ENCODE data around the gene C1orf21.

The C1orf21 gene

DNA sequence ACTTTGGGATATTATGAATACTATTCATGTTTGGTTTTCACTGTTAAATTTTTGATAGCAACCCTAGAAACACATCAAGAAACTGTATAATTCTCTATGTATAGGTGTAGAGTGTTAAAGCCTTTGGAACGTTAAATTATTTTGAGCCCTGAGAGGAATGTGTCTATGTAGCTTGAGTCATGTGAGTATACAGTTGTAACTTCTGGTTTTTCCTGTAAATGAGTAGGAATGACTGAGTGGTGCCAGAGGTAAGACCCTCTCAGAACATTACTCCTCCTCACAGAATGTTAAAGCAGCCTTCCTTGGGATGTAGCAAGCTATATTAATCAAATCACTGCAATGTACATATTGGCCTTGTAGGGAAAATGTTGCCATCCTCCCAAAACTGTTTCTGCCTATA lies 69.0 kb downstream of the C1orf21 start:
- peak; percentile 19 to 50 for DNase-seq

DNA sequence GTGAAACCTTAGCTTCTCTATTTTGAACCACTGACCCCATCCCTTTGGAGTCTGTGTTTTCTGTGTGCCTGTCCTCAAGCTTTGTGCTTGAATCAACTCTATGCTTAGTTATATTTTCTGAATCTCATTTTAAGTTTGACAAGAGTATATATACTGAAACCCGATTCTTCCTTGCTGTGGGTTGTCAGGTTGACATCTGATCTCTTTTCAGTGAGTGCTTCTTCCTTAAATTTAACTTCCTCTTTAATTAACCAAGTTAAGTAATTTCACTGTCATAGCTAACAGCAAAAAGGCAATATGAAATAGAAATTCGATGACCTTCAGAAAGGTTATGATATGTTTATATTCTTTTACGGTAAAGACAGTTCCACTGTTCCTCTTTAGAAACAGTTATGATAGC lies 69.4 kb downstream of the C1orf21 start:
- peak; percentile 61 to 78 for DNase-seq

DNA sequence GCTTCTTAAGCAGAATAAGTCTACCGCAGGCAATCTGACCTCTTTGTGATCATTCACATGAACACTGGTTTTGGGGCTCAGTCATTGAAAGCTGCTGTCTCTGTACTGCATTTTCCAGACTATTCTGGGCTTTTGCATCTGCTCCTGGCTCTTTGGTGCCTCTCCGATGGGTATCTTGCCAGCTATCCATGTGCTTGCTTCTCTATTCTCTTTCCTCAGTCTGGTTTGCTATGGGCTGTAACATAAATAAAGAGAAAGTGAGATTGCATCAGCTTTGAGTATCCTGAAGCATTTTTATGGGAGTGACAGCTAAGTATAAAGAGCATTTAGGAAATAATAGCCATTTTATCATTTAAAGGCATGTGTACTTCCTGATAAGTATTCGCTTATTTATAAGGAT lies 70.7 kb downstream of the C1orf21 start:
- DNase-seq, result no peak

DNA sequence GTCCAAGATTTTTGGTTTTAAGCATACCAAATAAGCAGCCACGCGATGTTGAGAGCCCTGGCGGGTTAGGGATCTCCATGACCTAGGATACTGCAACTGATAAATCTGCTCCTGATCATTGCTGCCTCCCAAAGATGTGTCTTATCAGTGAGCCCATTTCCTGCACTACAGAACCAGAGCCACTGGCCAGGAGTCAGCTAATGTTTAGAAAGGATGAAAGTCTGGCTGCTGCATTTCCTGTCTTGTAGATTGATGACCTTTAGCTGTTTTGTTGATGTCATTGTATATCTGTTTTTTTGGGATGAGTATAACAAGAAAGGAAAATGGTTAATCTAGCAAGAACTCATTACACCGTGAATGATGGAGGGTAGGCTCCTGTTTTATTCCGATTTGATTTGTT lies 74.5 kb downstream of the C1orf21 start:
- no peak for DNase-seq

DNA sequence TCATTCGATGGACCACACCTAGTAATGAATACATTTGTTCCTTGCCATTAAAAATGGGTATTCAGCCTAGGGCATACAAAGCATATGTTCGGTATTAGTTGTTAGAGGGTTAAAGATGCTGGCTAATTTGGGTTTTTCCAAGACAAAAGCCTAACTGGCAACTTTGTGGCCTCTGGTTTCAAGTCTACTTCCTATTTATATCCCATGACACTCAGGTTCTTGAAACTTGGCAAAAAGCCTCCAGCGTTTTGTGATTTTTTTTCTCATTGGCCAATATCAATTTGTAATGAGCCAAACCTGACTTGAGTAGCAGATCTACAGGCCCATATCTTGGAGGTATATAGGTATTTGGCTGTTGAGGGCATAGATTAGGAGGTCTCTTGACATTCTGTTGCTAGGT lies 75.3 kb downstream of the C1orf21 start:
- DNase-seq, result peak; percentile 69 to 72

DNA sequence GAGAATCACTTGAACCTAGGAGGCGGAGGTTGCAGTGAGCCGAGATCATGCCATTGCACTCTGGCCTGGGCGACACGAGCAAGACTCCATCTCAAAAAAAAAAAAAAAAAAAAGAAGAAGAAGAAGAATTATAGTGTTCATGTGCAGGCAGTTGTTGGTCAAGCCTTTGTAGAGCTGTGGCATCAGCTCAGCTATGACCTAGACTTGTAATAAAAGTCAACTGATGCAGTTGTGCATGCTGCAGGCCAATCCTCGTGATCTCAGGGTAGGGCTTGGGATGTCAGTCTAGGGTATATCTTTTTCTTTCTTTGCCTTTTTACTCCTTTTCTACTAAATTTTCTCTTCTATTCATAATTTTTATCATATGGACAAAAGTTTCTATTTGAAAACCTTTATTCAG lies 76.2 kb downstream of the C1orf21 start:
- peak in 1 of 2 donors; percentile 31 for DNase-seq

DNA sequence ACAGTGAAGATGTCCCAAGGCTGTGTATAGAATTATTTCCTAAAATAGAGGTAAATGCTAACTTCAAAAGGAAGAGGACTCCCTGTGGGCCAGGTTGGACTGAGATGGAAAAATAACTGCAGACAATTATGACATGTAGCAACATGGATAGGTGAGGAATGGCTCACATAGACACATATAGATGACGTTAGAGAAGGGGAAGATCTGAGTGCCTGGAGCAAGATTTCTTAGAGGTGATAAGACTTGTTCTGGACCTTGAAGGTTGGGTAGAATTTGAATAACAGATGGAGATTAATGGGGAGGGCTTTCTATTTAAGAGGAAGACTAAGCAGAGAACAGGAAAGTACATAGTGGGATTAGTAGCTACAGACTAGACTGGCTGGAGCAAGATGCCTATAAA lies 76.9 kb downstream of the C1orf21 start:
- DNase-seq, result no peak

DNA sequence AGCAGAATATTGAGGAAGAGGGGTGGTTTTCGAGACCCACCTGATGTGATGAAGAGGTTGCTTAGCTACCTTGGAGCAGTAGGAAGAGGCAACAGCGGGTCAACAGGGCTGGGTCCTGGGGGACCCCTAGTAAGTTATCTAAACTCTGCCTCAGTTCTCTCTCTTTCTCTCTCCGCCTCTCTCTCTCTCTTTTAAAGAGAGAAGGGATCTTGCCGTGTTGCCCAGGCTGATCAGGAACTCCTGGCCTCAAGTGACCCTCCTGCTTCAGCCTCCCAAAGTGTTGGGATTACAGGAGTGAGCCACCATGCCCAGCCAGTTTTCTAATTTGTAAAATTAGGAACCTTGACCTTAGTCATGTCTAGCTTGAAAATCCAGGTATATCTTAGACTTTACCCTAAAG lies 77.9 kb downstream of the C1orf21 start:
- DNase-seq, result no peak

DNA sequence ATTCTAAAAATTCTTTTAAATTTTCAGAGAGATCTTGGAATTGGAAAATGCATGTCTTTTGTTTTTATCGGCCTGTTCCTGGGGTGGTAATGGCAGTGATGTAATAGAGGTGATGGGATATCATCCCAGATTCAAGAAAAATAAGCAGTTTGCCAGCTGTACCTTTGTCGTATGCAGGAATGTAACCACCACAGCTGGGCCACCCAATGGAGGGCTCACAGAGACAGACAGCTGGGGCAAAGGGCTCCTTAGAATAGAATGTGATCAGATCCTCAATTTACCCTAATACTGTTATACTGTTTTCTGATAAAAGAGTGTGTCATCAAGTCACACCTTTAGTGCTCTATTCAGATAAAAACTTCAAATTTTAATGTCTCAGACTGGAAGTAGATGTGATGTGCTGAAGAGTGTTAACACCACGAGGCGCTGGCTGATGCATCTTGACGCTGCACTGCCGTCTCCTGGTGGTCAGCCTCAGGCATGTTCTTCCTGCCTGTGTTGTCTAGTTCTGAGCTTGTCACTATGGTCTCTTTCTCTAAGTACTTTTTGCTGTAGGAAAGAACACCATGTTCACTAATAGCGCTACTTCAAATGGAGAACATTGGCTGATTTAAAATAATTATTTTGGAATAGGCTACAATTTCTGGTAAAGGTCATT lies 78.8 kb downstream of the C1orf21 start:
- no peak for DNase-seq

DNA sequence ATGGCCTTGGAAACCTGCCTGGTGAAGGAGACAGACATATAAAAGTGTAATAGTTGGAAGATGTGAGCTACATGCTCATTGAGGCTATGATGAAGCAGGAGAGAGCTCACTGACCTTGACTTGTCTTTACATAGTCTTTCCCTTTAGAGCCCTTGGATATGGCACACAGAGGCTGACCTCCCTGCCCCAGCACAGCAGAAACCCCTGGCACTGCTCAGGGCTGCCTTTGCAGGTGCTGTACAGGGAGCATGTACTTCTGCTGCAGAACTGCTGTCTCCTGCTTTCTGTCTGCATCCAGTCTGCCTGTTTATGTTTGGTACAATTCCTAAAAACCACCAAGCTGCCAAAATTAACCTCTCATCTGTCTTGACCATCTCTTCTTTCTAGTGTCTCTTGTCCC lies 80.5 kb downstream of the C1orf21 start:
- DNase-seq, result no peak

DNA sequence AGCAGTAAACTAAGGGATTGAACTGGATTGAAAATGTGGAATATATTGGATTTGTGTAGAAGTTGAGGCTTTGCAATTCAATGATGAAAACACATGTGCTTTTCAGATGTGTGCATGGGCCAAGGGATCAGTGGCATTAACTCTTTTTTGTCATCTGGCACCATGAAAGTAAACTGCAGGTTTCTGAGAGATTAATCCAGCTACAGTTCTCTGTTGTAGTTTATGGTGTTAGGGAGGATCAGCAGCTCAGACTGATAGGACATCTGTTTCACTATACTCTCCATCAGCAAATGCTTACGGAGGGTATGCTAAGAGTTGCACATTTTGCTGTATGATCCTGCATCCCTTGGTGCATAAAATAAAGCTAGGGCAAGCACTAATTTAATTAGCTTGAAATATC lies 82.6 kb downstream of the C1orf21 start:
- no peak for DNase-seq

DNA sequence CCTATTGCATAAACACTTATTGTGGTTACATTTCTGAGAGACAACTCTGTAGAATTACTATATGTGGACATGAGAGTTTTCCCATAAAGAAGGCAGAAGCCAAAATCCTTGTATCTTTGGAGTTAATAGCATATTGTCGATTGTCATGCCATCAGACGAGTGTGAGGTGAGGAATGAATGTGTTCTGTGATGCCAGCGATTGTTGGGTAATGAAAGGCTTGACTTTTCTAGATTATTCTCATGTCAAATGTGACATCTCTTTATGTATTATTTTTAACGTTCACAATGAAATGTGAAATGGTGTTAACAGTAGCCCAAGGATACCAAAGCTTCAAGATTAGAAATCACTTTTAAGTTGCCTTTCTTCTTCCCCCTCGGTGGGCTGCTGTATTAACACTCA lies 84.9 kb downstream of the C1orf21 start:
- no peak for DNase-seq

DNA sequence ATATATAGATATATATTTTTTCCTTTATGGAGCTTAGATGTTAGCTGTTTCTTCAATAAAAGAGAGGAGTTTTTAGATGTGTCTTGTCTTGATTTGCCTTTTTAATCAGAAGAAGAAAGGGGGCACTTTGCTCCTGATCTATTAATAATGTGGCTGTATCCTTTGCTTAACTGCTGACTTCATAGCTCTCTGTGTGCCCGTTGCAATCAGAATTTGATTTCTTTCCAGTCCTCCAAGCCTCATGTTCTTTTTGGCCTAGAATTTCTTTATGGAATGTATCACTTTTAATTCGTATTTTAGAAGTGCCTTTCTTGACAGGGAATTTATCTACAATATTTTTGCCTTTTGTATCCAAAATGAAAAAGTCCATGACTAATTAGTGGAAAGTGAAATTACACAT lies 85.3 kb downstream of the C1orf21 start:
- no peak for DNase-seq

DNA sequence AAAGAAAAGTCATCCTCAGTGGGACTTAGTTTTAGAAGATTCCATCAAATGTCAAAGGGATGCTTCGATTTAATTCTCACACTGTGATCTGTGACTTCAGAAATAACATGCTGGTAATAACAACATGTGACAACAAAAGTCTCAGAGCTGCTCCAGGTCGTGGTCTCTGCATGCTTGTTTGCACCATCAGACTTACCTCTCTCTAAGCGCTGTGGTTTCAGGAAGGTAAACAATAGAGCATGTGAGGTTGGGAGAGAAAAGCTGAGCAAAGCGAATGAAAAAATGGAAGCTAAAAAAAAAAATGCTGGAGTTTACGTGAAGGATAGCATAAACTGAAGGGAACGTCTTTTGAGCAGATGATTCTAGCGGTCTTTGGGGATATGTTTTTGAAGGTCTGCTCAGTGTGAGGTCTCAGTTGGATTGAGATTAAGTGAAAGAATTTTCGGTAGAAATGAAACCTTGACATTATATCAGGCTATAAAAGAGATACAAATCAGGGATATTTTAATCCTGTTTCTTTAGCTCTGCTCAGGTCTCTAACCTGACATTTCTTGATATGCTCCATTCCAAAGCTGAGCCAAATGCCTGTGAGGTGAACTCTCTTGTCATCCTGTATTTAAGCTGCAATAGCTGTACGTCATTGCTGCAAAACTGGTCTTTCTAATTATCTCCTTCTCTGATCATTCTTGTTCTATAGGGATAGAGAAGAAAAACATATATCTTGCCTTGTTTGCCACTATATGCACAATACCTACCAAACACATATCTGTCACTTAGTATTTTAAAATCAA lies 86.5 kb downstream of the C1orf21 start:
- no peak for DNase-seq

DNA sequence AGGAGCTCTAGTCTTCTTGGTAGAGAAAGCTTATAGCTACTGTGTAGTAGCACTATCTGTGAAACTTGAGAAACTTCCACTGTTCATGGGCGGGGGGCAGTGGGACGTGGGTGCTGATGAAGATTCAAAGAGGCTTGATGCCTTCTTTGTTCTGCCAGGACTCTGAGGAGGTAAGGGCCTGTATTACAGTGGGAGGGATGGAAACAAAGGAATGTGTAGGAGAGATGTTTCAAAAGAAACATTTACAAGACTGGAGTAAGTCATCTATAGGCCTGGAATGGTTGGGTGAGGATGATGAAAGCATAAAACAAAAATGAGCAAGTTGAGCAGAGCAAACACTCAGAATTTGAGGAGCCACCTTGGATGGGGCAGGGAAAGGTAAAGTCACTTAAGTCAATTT lies 89.4 kb downstream of the C1orf21 start:
- no peak for DNase-seq

DNA sequence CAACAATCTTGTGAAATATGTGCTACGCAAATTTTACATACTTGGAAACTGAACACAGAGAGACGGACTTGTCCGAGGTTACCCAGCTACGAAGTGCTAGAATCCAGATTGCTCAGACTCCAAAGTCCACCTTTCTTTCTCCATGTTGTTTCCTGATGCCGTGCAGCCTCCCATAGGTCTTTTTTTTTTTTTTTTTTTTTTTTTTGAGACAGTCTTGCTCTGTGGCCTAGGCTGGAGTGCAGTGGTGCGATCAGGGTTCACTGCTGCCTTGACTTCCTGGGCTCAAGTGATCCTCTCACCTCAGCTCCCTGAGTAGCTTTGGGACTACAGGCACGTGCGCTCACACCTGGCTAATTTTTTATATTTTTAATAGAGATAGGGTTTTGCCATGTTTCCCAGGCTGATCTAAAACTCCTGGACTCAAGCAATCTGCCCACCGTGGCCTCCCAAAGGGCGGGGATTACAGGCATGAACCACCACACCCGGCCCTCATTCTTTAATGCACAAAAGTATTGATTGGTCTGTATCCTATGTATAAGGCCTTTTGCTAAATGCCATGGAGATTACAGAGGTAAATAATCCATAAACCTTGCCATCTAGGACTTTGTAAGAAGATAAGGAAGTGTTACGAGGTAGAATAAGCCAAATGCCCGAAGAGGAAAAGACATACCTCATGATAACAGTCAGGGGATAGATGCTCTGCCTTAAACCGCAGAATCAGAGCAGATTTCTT lies 92.8 kb downstream of the C1orf21 start:
- DNase-seq, result no peak

DNA sequence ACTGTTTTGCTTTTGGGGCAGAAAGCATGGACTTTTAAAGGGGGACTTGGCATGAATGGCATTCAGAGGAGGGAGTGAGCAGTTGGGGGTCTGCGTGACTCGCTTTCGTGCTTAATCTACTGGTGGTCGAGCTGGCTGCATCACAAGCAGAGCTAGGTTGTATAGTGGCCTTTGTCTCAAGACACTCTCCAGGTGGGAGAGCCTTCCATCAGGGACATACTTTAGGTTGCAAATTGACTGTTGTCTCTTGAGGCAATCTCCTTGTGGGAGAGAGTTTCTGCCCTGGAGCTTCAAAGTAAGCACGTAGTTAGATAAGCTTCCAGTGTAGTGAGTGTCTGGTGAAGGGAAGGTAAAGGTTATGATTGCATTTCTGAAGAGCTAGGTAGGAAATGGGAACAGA lies 93.9 kb downstream of the C1orf21 start:
- no peak for DNase-seq

DNA sequence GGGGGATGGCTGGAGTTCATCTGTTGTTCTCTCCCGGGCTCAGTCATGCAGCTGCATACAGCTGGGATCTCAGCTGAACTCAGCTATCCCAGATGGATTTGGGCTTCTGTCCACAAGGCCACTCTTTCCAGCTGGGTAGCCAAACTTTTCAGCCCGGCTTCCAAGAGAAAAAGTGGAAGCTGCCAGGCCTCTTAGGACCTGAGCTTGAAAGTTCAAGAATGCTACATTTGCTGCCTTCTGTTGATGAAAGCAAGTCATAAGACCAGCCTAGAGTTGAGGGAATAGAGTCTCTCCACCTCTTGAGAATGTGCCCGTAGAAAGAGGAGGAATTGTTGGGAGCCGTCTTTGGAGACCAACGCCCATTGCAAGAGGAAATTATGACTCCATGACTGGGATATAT lies 95.3 kb downstream of the C1orf21 start:
- DNase-seq, result no peak

DNA sequence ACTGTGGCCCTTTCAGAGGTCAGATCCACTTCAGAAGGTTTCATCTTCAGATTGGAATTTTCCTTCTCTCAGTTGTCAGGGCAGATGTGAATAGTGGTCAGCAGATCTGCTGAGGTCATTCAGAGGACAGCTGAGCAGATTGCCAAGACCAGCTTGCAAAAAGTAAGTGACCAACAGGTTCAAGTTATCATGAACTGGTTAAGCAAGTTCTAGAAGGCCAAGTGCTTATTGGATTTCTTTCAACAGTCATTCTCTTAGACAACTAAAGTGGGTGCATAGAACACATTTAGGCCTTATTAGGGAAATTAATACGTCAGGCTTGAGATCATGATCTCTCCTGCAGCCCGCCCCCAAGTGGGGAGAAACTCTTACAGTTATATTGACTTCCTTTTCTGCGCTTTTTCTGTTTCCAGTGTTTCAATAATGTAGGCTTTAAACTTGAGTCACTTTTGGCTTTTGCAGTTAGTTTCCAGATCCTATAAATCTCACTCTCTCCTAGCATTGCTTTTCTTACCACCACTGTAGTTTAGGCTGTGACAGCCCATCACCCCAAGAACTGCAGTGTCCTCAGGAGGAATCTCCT lies 96.4 kb downstream of the C1orf21 start:
- DNase-seq, result peak; percentile 72 to 75

DNA sequence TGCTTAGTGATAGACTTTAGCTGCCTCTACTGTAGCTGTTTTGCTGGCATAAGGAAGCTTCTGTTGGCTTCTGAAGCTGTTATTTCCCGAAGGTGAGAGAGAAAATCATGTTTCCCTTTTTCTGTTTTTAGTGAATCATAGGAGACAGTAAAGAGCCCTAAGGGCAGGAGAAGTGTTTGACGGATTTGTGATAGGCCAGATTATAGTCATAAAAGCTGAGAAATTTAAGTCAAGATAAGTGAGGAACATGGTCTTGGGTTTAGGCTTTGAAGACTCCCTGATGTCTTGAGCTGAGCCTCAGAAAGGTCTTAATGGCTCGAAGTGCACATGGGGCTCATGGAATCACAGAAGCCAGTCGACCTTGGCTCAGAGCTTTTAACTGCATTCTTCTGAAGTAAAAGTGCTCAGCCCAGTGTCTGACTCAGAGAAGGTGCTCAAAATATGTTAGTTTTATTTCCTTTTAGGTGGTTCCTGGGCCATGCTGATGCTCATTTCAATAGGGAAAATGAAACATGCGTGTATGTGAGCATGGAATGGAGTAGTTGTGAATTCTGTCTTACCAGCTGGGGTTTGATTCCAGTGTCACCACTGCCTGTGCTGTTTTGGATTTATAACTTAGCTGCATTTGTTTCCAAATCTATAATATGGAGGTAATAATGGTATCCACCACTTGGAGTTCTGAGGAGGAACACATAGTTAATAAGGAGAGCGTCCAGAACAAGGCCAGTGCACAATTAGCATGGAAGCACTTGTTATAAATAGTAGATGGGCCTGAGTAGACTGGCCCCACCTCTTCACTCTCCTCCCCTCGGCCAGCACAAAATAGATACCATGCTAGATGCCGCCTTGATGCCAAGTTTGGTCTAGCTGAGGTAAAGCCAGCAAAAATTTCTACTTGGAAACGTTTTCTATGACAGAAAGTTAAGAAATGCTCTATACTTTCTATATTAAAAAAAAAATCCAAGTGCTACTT lies 99.2 kb downstream of the C1orf21 start:
- DNase-seq, result no peak

DNA sequence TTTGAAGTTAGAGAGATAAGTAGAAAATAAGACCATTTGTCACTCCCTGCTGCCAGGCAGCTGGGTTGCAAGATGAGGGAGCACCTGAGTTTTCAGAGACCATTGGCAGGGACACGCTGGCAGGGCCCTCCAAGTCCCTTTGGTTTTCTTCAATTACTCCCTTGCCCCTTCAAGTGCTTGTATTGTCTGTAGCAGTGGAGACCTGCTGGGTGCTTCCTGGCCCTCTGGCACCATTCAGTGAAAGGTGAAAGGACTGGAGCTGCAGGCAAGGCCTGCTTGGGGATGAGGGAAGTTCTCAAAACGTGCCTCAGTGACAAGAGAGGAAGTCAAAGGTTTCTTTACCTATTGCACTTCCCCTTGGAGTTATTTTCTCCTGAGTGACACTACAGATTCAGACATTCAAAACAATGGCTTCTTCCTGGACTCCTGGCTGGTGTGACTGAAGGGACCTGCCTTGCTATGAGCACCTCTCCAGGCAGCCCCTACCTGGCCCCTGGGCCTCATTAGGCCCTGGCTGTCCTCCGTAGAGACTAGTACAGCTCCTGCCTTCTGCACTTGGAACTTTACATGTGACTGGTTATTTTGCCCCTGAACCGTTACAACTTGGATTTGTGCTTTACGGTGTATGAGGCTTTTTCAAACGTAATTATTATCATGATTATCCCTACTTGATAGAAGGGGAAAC lies 100.1 kb downstream of the C1orf21 start:
- DNase-seq, result no peak
